GM18519 (cell line): ENCODE results near the gene NGF.

Experiments
- ATAC-seq: cut with Tn5 transposase; IDR thresholded peaks from one replicate; pipeline ENCODE4 v1.9.1; 2021; ENCODE audit warnings: mild to moderate bottlenecking, moderate library complexity; ENCODE audit not compliant: unreplicated experiment, low FRiP score

The NGF gene

DNA sequence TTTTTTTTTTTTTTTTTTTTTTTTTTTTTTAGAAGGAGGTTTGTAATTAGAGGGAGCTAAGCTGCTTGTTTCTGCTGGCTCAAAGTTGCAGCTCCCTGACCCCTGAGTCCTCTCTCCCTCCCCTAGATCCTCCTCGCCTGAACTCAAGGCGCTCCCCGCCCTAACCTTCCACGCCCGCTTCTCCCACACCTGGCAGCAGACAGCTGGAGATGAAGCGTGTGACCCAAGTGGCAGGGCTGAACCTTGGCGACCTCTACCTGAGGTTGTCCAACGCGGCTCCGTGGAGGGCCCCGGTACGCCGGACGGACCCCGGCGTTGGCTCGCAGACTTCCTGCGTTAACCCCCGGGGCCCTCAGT lies 795 bp downstream of the NGF start:
- ATAC-seq, result no peak

DNA sequence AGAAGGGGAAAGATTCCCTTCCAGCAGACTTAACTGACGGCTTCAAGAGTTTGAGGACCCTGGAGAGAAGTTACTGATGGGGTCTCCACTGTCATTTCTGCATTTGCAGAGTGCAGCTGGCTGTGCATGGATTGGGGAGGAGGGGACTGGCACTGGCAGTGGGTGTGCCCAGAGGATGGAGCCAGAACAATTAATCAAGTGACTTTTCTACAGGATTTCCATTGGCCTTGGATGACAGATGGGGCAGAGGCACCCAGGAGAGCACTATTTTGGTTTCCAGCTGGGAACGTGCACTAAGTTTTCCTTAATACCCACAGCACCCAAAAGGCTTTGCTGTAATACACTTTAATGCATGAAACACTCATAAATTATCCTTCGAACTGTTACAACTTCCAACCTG lies 1.3 kb downstream of the NGF start:
- no peak for ATAC-seq

DNA sequence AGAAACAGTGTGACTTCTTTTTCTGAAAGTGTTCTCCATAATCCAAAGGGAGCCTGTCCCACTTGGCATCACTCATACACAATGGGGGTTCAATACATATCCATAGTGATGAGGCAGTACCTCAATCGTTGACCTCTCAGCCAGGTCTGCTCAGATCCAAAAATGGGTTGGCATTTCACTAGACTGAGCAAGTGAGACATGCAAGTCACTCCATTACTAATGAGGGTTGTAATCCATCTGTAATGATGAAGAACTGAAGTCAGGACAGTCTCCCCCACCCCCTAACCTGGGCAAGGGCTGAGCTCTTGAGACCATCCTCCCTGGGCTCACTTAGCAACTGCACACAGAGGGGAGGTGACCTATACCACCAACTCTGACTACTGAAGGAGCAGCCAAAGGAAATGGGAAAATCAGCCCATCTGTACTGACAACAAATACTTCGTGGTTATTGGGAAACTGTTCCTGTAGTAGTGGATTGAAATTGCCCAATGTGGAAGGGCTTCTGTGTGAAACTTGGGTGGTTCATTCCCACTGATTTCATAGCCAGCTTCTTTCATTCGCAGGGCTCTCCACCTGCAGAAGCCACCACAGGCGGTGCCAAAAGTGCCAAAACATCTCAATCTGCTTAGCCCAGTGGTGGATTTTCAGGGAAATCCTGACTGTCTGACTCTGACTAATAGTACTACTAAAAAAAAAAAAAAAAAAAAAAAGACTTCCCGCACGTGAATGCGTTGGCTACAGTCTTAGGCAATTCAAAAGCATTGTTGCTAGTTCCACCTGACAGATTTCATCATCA lies 5.0 kb downstream of the NGF start:
- no peak for ATAC-seq

- ATAC-seq, result no peak
These were observed 6.3 kb downstream of the NGF start for GRCh38 chr1:115331558-115332331.

DNA sequence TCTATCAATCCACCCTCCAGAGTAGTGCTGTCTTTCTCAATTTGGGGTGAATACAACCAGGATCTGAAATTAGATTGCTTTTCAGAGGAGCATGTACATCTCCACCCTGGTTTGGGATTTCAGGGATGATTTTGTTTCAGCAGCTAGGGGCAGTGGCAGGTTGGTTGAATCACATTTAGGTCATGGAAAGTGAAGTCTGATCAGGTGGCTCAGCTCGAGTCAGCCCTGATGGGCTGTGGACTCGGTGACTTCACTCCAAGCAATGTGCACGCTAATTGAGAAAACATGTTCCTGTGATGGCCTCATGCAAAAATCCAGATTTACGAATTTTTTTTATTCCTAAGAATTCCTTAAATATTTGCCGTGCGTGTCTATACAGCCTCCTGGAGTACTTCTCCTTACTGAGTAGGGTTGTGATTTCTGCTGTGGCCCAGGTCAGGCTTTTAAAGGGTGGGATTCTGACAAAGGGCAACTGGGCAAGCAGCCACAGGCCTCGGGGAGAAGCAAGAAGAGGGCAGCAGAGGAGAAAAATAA lies 7.5 kb downstream of the NGF start:
- no peak for ATAC-seq

DNA sequence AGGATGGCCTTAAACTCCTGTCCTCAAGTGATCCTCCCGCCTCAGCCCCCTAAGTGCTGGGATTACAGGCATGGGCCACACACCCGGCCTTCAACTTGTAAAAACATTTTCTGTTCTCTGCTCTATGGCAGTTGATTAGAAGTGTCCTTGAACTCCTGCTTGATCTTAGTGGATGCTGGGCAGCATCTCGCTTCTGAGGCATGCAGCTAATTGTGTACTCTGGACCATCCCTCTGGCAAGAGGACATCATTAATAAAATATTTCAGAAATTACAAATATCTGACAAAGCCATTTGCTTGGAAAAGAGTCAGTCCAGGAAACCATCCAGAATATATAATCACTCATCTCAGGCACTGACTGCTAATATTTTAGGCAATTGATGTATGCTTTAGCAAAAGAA lies 8.1 kb downstream of the NGF start:
- ATAC-seq, result no peak

DNA sequence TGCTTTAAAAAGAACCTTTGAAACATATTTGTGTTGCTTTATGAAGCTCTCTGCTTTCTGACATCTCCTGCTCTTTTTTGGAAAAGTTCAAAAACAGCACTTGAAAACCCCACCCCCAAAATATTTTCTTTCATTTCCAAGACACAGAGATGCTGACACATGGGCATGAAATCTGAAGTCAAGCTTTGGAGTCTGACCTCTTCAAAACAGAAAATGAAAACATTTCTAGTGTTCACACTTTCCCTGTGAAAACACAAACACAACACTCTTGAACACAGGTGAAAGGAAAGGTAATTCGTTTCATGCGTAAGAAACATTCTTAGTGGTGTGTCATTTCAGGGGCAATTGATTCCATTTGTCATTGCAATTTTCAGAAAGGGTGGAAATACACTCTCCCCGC lies 10.8 kb downstream of the NGF start:
- ATAC-seq, result no peak

GRCh38 chr1:115326419-115326818 lies 11.6 kb downstream of the NGF start:
- no peak for ATAC-seq

- ATAC-seq, result no peak
These were observed 12.2 kb downstream of the NGF start for GRCh38 chr1:115325874-115326273.

GRCh38 chr1:115324649-115325420 lies 13.2 kb downstream of the NGF start:
- ATAC-seq, result no peak

GRCh38 chr1:115323366-115324004 lies 14.6 kb downstream of the NGF start:
- ATAC-seq, result no peak

- ATAC-seq, result no peak
These were observed 15.4 kb downstream of the NGF start for GRCh38 chr1:115322631-115323030.

DNA sequence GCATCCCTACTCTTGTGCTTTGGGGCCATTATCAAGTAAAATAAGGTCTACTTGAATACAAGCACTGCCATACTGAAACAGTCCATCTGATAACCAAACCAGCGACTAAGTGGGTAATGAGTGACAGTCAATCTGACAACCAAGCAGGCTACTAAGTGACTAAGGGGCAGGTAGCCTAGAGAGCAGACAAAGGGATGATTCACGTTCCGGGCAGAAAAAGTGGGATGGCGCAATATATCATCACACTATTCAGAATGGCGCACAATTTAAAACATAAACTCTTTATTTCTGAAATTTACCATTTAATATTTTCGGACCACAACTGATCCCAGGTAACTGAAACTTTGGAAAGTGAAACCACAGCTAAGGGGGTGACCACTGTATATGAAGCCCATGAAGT lies 17.7 kb downstream of the NGF start:
- no peak for ATAC-seq

- ATAC-seq, result no peak
These were observed 18.3 kb downstream of the NGF start for GRCh38 chr1:115319706-115320105.

DNA sequence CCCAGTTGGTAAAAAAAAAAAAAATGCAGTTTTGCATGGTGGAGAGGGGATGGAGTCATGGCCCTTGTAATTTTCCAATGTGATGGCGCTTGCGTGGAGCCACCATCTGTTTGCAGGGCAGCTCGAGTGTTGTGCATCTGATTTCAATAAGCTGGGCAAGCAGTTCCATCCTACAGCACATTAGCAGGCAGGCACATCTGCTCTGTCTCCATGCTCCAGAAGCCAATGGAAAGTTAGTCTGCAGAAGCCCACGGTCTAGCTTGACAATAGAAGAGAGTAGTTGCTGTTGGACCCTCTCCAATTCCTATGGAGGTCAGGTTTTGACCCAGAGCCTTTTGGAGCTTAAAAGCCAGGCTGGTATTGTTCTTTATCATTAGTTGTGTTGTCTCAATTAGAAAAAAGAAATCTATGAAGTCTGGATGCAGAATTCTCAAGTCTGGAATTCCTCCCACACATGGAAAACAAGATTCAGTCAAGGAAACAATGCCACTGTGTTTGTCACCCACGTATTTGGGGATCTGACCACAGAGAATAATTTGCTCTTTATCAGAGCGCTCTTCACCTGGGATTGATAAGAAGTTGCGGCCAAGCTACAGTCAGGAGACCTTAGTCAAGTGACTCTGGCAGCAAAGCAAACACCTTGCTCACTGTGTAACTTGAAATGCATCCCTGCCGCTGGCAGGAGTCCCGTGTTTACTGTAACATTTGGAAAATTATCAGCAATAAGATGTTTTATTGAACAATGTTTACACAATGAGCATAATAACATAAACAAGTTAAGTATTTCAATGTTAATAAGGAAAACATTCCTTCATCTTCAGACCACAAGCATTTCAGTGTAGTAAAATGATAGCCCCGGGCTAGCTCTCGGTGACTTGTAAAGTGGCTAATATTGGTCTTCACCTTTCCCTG lies 20.7 kb downstream of the NGF start:
- ATAC-seq, result no peak

DNA sequence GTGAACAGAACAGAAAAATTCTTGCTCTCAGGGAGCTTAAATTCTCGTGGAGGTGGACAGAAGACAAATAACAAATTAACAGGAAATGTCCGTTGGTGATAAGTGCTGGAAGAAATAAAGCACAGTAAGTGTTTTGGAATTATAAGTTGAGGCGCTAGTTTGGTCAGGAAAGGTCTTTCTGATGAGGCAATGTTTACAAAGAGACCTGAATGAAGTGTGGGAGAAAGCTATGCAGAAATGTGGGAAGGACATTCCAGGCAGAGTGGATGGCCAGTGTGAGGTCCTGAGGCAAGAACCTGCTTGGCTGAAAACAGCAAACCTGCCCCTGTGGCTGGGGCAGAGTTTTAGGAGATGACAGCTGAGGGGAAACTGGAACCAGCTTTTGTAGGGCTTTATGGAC lies 23.3 kb downstream of the NGF start:
- ATAC-seq, result no peak

- no peak for ATAC-seq
These were observed 24.0 kb downstream of the NGF start for GRCh38 chr1:115314092-115314491.

GRCh38 chr1:115313182-115313581 lies 24.9 kb downstream of the NGF start:
- ATAC-seq, result no peak

GRCh38 chr1:115312742-115313141 lies 25.3 kb downstream of the NGF start:
- ATAC-seq, result no peak
